SU-DHL-6 (cell line): ENCODE measurements around the gene OSER1.

ENCODE experiments used
- CTCF ChIP-seq: fragments of 200-600 bp; sonication (generic); IDR thresholded peaks from one replicate; pipeline ENCODE4 v1.5.1; 2017; ENCODE audit warnings: antibody characterized with exemption, mild to moderate bottlenecking, low read length, moderate library complexity; ENCODE audit not compliant: insufficient read depth, poor library complexity, severe bottlenecking
- EZH2phosphoT487 ChIP-seq: fragments of 200-600 bp; sonication (generic), shearing (Covaris generic); conservative IDR thresholded peaks from 2 replicates; pipeline ENCODE4 v1.6.1; 2018; ENCODE audit warnings: mild to moderate bottlenecking, antibody characterized with exemption, low read length, moderate library complexity, mixed read lengths

DNA sequence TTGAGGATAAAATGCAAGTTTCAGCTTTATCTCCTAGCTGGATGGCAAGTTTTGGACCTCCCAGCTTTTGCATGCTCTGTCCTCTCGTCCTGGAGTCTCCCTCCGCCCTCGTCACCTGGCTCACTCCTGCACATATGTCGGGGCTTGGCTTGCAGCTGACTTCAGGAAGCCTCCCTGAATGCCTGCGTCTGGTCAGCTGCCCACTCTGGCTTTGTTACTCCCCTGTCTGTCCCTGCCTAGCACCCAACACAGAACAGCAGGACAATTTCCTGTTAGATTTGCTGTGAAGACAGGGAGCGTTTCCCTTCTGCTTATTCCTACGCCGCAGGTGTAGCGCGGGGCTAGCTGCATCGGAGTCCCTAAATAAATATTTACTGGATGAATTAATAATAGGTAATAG lies 29.0 kb downstream of the OSER1 start:
- TF ChIP-seq CTCF: no peak
- TF ChIP-seq EZH2phosphoT487: no peak
